IMR-90 (cell line): ENCODE results near the gene CREBL2. TPM values are rescaled to one million over a fixed set of nuclear protein-coding genes. Genes with fewer than 3 reads are reported as not detected.

Source experiments
- ATAC-seq: fragments of 200-7000 bp; cut with Tn5 transposase; 2 replicates; pipeline ENCODE4 v1.9.1; 2020; ENCODE audit warnings: low read depth, mild to moderate bottlenecking, moderate library complexity
- BruUV-seq: library from RNA; stranded (reverse); fragments of 400-500 nt; replicated peaks from 2 replicates; lab custom pipeline; 2021; lab: Mats Ljungman, UMichigan
- CTCF ChIA-PET: fragments of 300-600 bp; formaldehyde crosslinking; extraction: SDS; loops from one replicate; lab custom pipeline; 2021; ENCODE audit warnings: antibody characterized with exemption; lab: Yijun Ruan, JAX
- POLR2A ChIA-PET: fragments of 300-600 bp; sonication (Branson Sonifier 250); formaldehyde crosslinking; loops from one replicate; lab custom pipeline; 2022; ENCODE audit warnings: antibody characterized with exemption; ENCODE audit not compliant: unreplicated experiment; lab: Charles Lee
- DNase-seq: peaks from one replicate; pipeline ENCODE4 v3.0.0; 2013
- H2AFZ ChIP-seq: replicated peaks from 2 replicates; pipeline ENCODE3; 2013; ENCODE audit warnings: low read length, mild to moderate bottlenecking; ENCODE audit not compliant: poor library complexity
- H2AK5ac ChIP-seq: 2 replicates; pipeline ENCODE4 v1.6.1; 2013; ENCODE audit warnings: low read depth, low read length, inconsistent platforms
- H2AK9ac ChIP-seq: replicated peaks from 2 replicates; pipeline ENCODE3; 2013; ENCODE audit warnings: mild to moderate bottlenecking, low read depth, low read length, moderate library complexity; ENCODE audit not compliant: poor library complexity
- H2BK120ac ChIP-seq: 2 replicates; pipeline ENCODE4 v1.6.1; 2013; ENCODE audit warnings: low read depth, low read length, inconsistent platforms
- H2BK15ac ChIP-seq: 3 replicates; pipeline ENCODE4 v1.6.1; 2013; ENCODE audit warnings: low read depth, low read length, inconsistent platforms
- H2BK20ac ChIP-seq: 2 replicates; pipeline ENCODE4 v1.6.1; 2013; ENCODE audit warnings: low read depth, mild to moderate bottlenecking, inconsistent platforms, low read length, moderate library complexity
- H2BK5ac ChIP-seq: 2 replicates; pipeline ENCODE4 v1.6.1; 2013; ENCODE audit warnings: mild to moderate bottlenecking, low read depth, low read length, inconsistent platforms; ENCODE audit not compliant: poor library complexity, severe bottlenecking
- H3K14ac ChIP-seq: replicated peaks from 2 replicates; pipeline ENCODE4 v1.6.1; 2013; ENCODE audit warnings: low read depth, low read length, inconsistent platforms
- H3K18ac ChIP-seq: 2 replicates; pipeline ENCODE4 v1.6.1; 2013; ENCODE audit warnings: low read depth, low read length, control low read depth
- H3K23ac ChIP-seq: 2 replicates; pipeline ENCODE4 v1.6.1; 2013; ENCODE audit warnings: low read depth, low read length, inconsistent platforms
- H3K27ac ChIP-seq: 2 replicates; pipeline ENCODE4 v1.5.1; 2013; ENCODE audit warnings: mild to moderate bottlenecking, control low read depth, low read length; ENCODE audit not compliant: insufficient read depth
- H3K27me3 ChIP-seq: 2 replicates; pipeline ENCODE4 v1.6.1; 2013; ENCODE audit warnings: low read length; ENCODE audit not compliant: control insufficient read depth, insufficient read depth
- H3K36me3 ChIP-seq: 2 replicates; pipeline ENCODE4 v1.6.1; 2013; ENCODE audit warnings: low read length, mixed read lengths; ENCODE audit not compliant: control insufficient read depth, insufficient read depth
- H3K4ac ChIP-seq: 2 replicates; pipeline ENCODE4 v1.6.1; 2013; ENCODE audit warnings: low read depth, low read length, inconsistent platforms
- H3K4me1 ChIP-seq: 2 replicates; pipeline ENCODE4 v1.6.1; 2013; ENCODE audit warnings: low read length, mixed read lengths; ENCODE audit not compliant: control insufficient read depth, insufficient read depth
- H3K4me2 ChIP-seq: 2 replicates; pipeline ENCODE4 v1.6.1; 2013; ENCODE audit warnings: low read depth, mild to moderate bottlenecking, control low read depth, low read length, moderate library complexity
- H3K4me3 ChIP-seq: 2 replicates; pipeline ENCODE4 v1.5.1; 2013; ENCODE audit warnings: low read depth, mild to moderate bottlenecking, control low read depth, low read length, moderate library complexity; ENCODE audit not compliant: insufficient read depth
- H3K56ac ChIP-seq: 2 replicates; pipeline ENCODE4 v1.6.1; 2013; ENCODE audit warnings: low read length, inconsistent platforms; ENCODE audit not compliant: insufficient read depth; ENCODE audit errors: extremely low read depth
- H3K79me1 ChIP-seq, 2 experiments: 2 replicates each; pipeline ENCODE4 v1.6.1; 2013; ENCODE audit warnings: low read length in 2 of 2, inconsistent platforms in 1 of 2, low read depth in 1 of 2
- H3K9ac ChIP-seq: 2 replicates; pipeline ENCODE4 v1.6.1; 2013; ENCODE audit warnings: low read depth, low read length, control low read depth
- H3K9me1 ChIP-seq: 2 replicates; pipeline ENCODE4 v1.6.1; 2013; ENCODE audit warnings: low read length, inconsistent platforms; ENCODE audit not compliant: insufficient read depth
- H3K9me3 ChIP-seq: 2 replicates; pipeline ENCODE4 v1.6.1; 2013; ENCODE audit warnings: low read length; ENCODE audit not compliant: control insufficient read depth, insufficient read depth
- H4K20me1 ChIP-seq: 2 replicates; pipeline ENCODE4 v1.6.1; 2013; ENCODE audit warnings: low read length, inconsistent platforms; ENCODE audit not compliant: insufficient read depth
- H4K5ac ChIP-seq: 2 replicates; pipeline ENCODE4 v1.6.1; 2013; ENCODE audit warnings: mild to moderate bottlenecking, low read depth, low read length, control low read depth
- H4K8ac ChIP-seq, 2 experiments: 2 replicates each; pipeline ENCODE4 v1.6.1; 2013; ENCODE audit warnings: low read depth in 2 of 2, low read length in 2 of 2, control low read depth in 1 of 2, inconsistent platforms in 1 of 2
- H4K91ac ChIP-seq: 2 replicates; pipeline ENCODE4 v1.6.1; 2013; ENCODE audit warnings: low read depth, low read length, inconsistent platforms; ENCODE audit not compliant: insufficient read depth
- CHD1 ChIP-seq: IDR thresholded peaks from 2 replicates; pipeline ENCODE4 v1.6.1; 2012; ENCODE audit warnings: low read depth, low read length, improper control_type of control experiment
- MAFK ChIP-seq: IDR thresholded peaks from 2 replicates; pipeline ENCODE4 v1.6.1; 2012; ENCODE audit warnings: low read depth, low read length, improper control_type of control experiment
- MAZ ChIP-seq: IDR thresholded peaks from 2 replicates; pipeline ENCODE4 v1.6.1; 2012; ENCODE audit warnings: low read depth, mild to moderate bottlenecking, low read length, improper control_type of control experiment, moderate library complexity, borderline replicate concordance
- POLR2A ChIP-seq: IDR thresholded peaks from 2 replicates; pipeline ENCODE4 v1.6.1; 2012; ENCODE audit warnings: mild to moderate bottlenecking, low read depth, low read length
- RFX5 ChIP-seq: IDR thresholded peaks from 2 replicates; pipeline ENCODE4 v1.8.0; 2012; ENCODE audit warnings: low read depth, mild to moderate bottlenecking, low read length, moderate library complexity
- WGBS, 2 experiments: methylation state at CpG; one replicate each; pipeline versions ENCODE4 v1.1.5 to v1.1.7; 2013; ENCODE audit warnings: missing lambda C conversion rate in 2 of 2; ENCODE audit not compliant: insufficient read length in 1 of 2; ENCODE audit errors: extremely low coverage in 2 of 2; 5-methylcytosine and 5-hydroxymethylcytosine counted together
- dilution Hi-C: fragments of 300-500 bp; cut with HindIII; formaldehyde crosslinking; loops from one replicate; pipeline ENCODE4 v1.14.3; 2018; ENCODE audit warnings: low sequenced_read_pairs; ENCODE audit not compliant: unreplicated experiment
- in situ Hi-C: fragments of 300-500 bp; cut with MboI; formaldehyde crosslinking; loops from 3 replicates; pipeline ENCODE4 v1.14.3; 2019; ENCODE audit warnings: low sequenced_read_pairs, inconsistent platforms, mixed read lengths
- intact Hi-C: fragments of 100-400 bp; cut with micrococcal nuclease; formaldehyde crosslinking; loops from 2 replicates; pipeline ENCODE4 v1.10.0; 2022
- polyA plus RNA-seq, 3 experiments: library from polyadenylated mRNA; depleted of rRNA; stranded (reverse); fragments of >200 nt; gene quantifications; 2 replicates each; pipeline ENCODE4 v1.2.3, GENCODE V29; 2012; ENCODE audit warnings: low replicate concordance in 1 of 3
- total RNA-seq: library from RNA; depleted of rRNA; stranded (reverse); fragments of >200 nt; gene quantifications from 2 replicates; pipeline ENCODE4 v1.2.3, GENCODE V29; 2012
- TF ChIP-seq, protein P1 (sequence below): fragments of 150-350 bp; IDR thresholded peaks from 2 replicates; pipeline ENCODE4 v1.6.1; 2017; ENCODE audit warnings: mild to moderate bottlenecking, antibody characterized with exemption, low read length, low read depth

CREBL2 gene
- total and polyA plus RNA-seq, 2 of the 4 experiments (the other 2 are of a cell fraction) = 11.5 to 19.0 TPM

- H3K27me3 ChIP-seq = no peaks in the 10 kb centered on the region
- intact Hi-C loops = loop anchor here (5.0 kb wide), 1 partner anchor 51 kb away; the partner anchor contains the start of gene DUSP16
- no peak for DNase-seq
- no peak overlapping the region for H2AK9ac ChIP-seq
- H3K9me1 ChIP-seq = peaks cover 3% of the 10 kb centered on the region; the same call in 1 of the 2 replicates
- no peak overlapping the region for H2BK5ac ChIP-seq
- H3K18ac ChIP-seq = no peak overlapping the region
- H2AFZ ChIP-seq = no peak overlapping the region
- no peaks in the 10 kb centered on the region for H3K9me3 ChIP-seq
- H3K27ac ChIP-seq = no peak overlapping the region
- H2BK20ac ChIP-seq = no peak overlapping the region
- no CpG with 5 or more reads among the region's 4 CpGs for whole genome bisulfite sequencing, 2 experiments
- H2AK5ac ChIP-seq = no peak overlapping the region
- POLR2A ChIA-PET = no interaction called here
- H4K91ac ChIP-seq = no peak overlapping the region
- in situ Hi-C loops = no loop called here
- H3K4ac ChIP-seq = no peak overlapping the region
- peak overlapping the region; percentile 1; the same call in 1 of the 2 replicates for H3K23ac ChIP-seq
- no TSS peak for BruUV-seq
- H4K20me1 ChIP-seq = peaks cover 4% of the 10 kb centered on the region; the same call in 1 of the 2 replicates
- ATAC-seq = no peak
- H4K8ac ChIP-seq = no peak overlapping the region
- no peak overlapping the region for H3K56ac ChIP-seq
- no peak overlapping the region for H2BK15ac ChIP-seq
- H3K79me1 ChIP-seq = peaks cover 7 to 38% of the 10 kb centered on the region in 2 experiments; a peak in 3 of 4 replicates
- H3K4me2 ChIP-seq = no peak overlapping the region; the same call in 1 of the 2 replicates
- H3K9ac ChIP-seq = no peak overlapping the region
- H4K5ac ChIP-seq = no peak overlapping the region
- no peak overlapping the region for H3K4me3 ChIP-seq
- no peak for TF ChIP-seq POLR2A
- no peak for TF ChIP-seq RFX5
- TF ChIP-seq, protein P1, sequence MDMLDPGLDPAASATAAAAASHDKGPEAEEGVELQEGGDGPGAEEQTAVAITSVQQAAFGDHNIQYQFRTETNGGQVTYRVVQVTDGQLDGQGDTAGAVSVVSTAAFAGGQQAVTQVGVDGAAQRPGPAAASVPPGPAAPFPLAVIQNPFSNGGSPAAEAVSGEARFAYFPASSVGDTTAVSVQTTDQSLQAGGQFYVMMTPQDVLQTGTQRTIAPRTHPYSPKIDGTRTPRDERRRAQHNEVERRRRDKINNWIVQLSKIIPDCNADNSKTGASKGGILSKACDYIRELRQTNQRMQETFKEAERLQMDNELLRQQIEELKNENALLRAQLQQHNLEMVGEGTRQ = no peak
- TF ChIP-seq MAZ = no peak
- TF ChIP-seq MAFK = peak; percentile 61
- TF ChIP-seq CHD1 = no peak
- no peaks in the 10 kb centered on the region for H3K36me3 ChIP-seq
- dilution Hi-C loops = no loop called here
- no peak overlapping the region for H3K14ac ChIP-seq
- CTCF ChIA-PET = no interaction called here
- peaks cover 2% of the 10 kb centered on the region; the same call in 1 of the 2 replicates for H3K4me1 ChIP-seq
- H2BK120ac ChIP-seq = no peak overlapping the region
These were observed 1.7 kb downstream of the CREBL2 start for GRCh38 chr12:12613344-12613743.
